Endothelial cell of umbilical vein (primary cell): ENCODE measurements around the gene AGT. TPM values are rescaled to one million over a fixed set of nuclear protein-coding genes. Genes with fewer than 3 reads are reported as not detected.

ENCODE experiments used
- BruUV-seq: library from RNA; stranded (reverse); fragments of 400-500 nt; replicated peaks from 2 replicates; lab custom pipeline; 2021; lab: Mats Ljungman, UMichigan
- CTCF ChIA-PET: fragments of 300-600, 350-600 bp; sonication (Branson Sonifier 250); formaldehyde crosslinking; loops from one replicate; lab custom pipeline; 2021; ENCODE audit warnings: antibody characterized with exemption, inconsistent platforms; lab: Charles Lee
- POLR2A ChIA-PET: fragments of 300-600, 350-600 bp; sonication (Branson Sonifier 250); formaldehyde crosslinking; loops from one replicate; lab custom pipeline; 2021; ENCODE audit warnings: antibody characterized with exemption, inconsistent platforms; lab: Charles Lee
- DNase-seq: peaks from one replicate; pipeline ENCODE4 v3.0.0-alpha.2; 2011; ENCODE audit warnings: low read depth, low spot score
- FAIRE-seq: peaks from 2 replicates; lab custom pipeline; 2011; peaks lifted over from hg19 to GRCh38; lab: Jason Lieb, UNC
- H2AFZ ChIP-seq: 2 replicates; pipeline ENCODE4 v1.6.0; 2012; ENCODE audit warnings: low read depth, low read length, control low read depth, inconsistent platforms
- H3K27ac ChIP-seq: 2 replicates; pipeline ENCODE4 v1.5.1; 2011; ENCODE audit warnings: low read depth, mild to moderate bottlenecking, control low read depth, low read length, moderate library complexity; ENCODE audit not compliant: insufficient read depth
- H3K27me3 ChIP-seq, 2 experiments: 2 replicates each; pipeline versions ENCODE4 v1.6.0 to v1.6.1; 2011; ENCODE audit warnings: low read length in 2 of 2, mixed read lengths in 1 of 2; ENCODE audit not compliant: control insufficient read depth in 2 of 2, insufficient read depth in 2 of 2
- H3K36me3 ChIP-seq, 2 experiments: 2 replicates in 1 of 2; 3 replicates in 1 of 2; pipeline ENCODE4 v1.5.1; 2011; ENCODE audit warnings: low read length in 2 of 2, mild to moderate bottlenecking in 1 of 2, moderate library complexity in 1 of 2; ENCODE audit not compliant: control insufficient read depth in 2 of 2, insufficient read depth in 2 of 2; ENCODE audit errors: extremely low read depth in 1 of 2
- H3K4me1 ChIP-seq: 3 replicates; pipeline ENCODE4 v1.5.1; 2011; ENCODE audit warnings: mild to moderate bottlenecking, low read length; ENCODE audit not compliant: control insufficient read depth, insufficient read depth; ENCODE audit errors: extremely low read depth
- H3K4me2 ChIP-seq: 2 replicates; pipeline ENCODE4 v1.6.1; 2011; ENCODE audit warnings: low read length, control low read depth, mixed read lengths; ENCODE audit not compliant: insufficient read depth
- H3K4me3 ChIP-seq, 3 experiments: fragments of 200-600 bp in 1 of 3; sonication (generic), shearing (Covaris generic) in 1 of 3; replicated peaks in 1 of 3; 2 replicates each; pipeline ENCODE4 v1.5.1; 2011 to 2016; ENCODE audit warnings: control low read depth in 3 of 3, low read length in 3 of 3, mild to moderate bottlenecking in 2 of 3, inconsistent platforms in 1 of 3, low read depth in 1 of 3, moderate library complexity in 1 of 3; ENCODE audit not compliant: insufficient read depth in 1 of 3
- H3K79me2 ChIP-seq: 2 replicates; pipeline ENCODE4 v1.6.0; 2012; ENCODE audit warnings: low read length, inconsistent platforms; ENCODE audit not compliant: control insufficient read depth, insufficient read depth
- H3K9ac ChIP-seq: replicated peaks from 2 replicates; pipeline ENCODE3; 2011; ENCODE audit warnings: low read length, control low read depth; ENCODE audit not compliant: insufficient read depth; ENCODE audit errors: extremely low read depth
- H3K9me1 ChIP-seq: replicated peaks from 3 replicates; pipeline ENCODE4 v1.6.0; 2011; ENCODE audit warnings: mild to moderate bottlenecking, low read length; ENCODE audit not compliant: control insufficient read depth, insufficient read depth; ENCODE audit errors: extremely low read depth
- H3K9me3 ChIP-seq: replicated peaks from 2 replicates; pipeline ENCODE4 v1.5.1; 2012; ENCODE audit warnings: low read length, inconsistent platforms; ENCODE audit not compliant: control insufficient read depth, insufficient read depth
- H4K20me1 ChIP-seq: replicated peaks from 2 replicates; pipeline ENCODE3; 2011; ENCODE audit warnings: mild to moderate bottlenecking, low read length; ENCODE audit not compliant: control insufficient read depth, insufficient read depth; ENCODE audit errors: extremely low read depth
- EZH2 ChIP-seq: IDR thresholded peaks from 2 replicates; pipeline ENCODE4 v1.6.1; 2012; ENCODE audit warnings: borderline replicate concordance, low read depth, mild to moderate bottlenecking, moderate library complexity, low read length, inconsistent platforms; ENCODE audit not compliant: severe bottlenecking
- FOS ChIP-seq: IDR thresholded peaks from 2 replicates; pipeline ENCODE4 v1.6.1; 2011; ENCODE audit warnings: mild to moderate bottlenecking, low read length, moderate library complexity, borderline replicate concordance; ENCODE audit not compliant: insufficient read depth
- GATA2 ChIP-seq: IDR thresholded peaks from 2 replicates; pipeline ENCODE4 v1.7.0; 2011; ENCODE audit warnings: low read depth, mild to moderate bottlenecking, moderate library complexity, mixed read lengths, low read length; ENCODE audit not compliant: insufficient read length, insufficient read depth
- JUN ChIP-seq: IDR thresholded peaks from 2 replicates; pipeline ENCODE4 v1.6.1; 2011; ENCODE audit warnings: borderline replicate concordance, low read depth; ENCODE audit not compliant: insufficient read length, insufficient read depth
- MYC ChIP-seq: IDR thresholded peaks from one replicate; pipeline ENCODE4 v1.6.1; 2011; ENCODE audit warnings: mild to moderate bottlenecking, low read depth, low read length
- POLR2A ChIP-seq: IDR thresholded peaks from 2 replicates; pipeline ENCODE4 v1.6.1; 2012; ENCODE audit warnings: low read depth, mild to moderate bottlenecking, control low read depth, low read length
- POLR2AphosphoS5 ChIP-seq: IDR thresholded peaks from 2 replicates; pipeline ENCODE4 v1.6.1; 2012; ENCODE audit warnings: low read depth, mild to moderate bottlenecking, control low read depth, low read length, moderate library complexity; ENCODE audit not compliant: insufficient read depth
- dilution Hi-C: fragments of 300-500 bp; cut with MboI; formaldehyde crosslinking; loops from one replicate; pipeline ENCODE4 v1.15.0; 2019; ENCODE audit warnings: low sequenced_read_pairs; ENCODE audit not compliant: extremely low pct_ligation_motif_present
- intact Hi-C: fragments of 100-400 bp; cut with micrococcal nuclease; formaldehyde crosslinking; loops from one replicate; pipeline ENCODE4 v1.10.0; 2022
- polyA plus RNA-seq, 4 experiments: library from polyadenylated mRNA; depleted of rRNA in 3 of 4; stranded (reverse) in 3 of 4; unstranded in 1 of 4; fragments of >200 nt; gene quantifications; 2 replicates each; pipeline versions ENCODE4 v1.2.1 to v1.2.3, GENCODE V29; 2011 to 2012; ENCODE audit warnings: missing spikeins in 1 of 4
- total RNA-seq: library from RNA; stranded (reverse); gene quantifications from 2 replicates; pipeline ENCODE4 v1.2.3, GENCODE V29; 2021
- TF ChIP-seq, protein P1 (sequence below): IDR thresholded peaks from 2 replicates; pipeline ENCODE4 v1.6.1; 2011; ENCODE audit not compliant: insufficient read depth, insufficient read length
- TF ChIP-seq, protein P2 (sequence below), 2 donors: IDR thresholded peaks; 1 replicate in 1 of 2; 2 replicates in 1 of 2; pipeline ENCODE4 v1.5.1; 2011; ENCODE audit warnings: low read length in 2 of 2, mild to moderate bottlenecking in 2 of 2, moderate library complexity in 2 of 2, control low read depth in 1 of 2, inconsistent platforms in 1 of 2, low read depth in 1 of 2; ENCODE audit not compliant: insufficient read depth in 1 of 2; ENCODE audit errors: extremely low read depth in 1 of 2

AGT gene
- total and polyA plus RNA-seq, 2 donors (not counting 3 experiments of a cell fraction or from before 2014, with no cell fraction given): not detected

DNA sequence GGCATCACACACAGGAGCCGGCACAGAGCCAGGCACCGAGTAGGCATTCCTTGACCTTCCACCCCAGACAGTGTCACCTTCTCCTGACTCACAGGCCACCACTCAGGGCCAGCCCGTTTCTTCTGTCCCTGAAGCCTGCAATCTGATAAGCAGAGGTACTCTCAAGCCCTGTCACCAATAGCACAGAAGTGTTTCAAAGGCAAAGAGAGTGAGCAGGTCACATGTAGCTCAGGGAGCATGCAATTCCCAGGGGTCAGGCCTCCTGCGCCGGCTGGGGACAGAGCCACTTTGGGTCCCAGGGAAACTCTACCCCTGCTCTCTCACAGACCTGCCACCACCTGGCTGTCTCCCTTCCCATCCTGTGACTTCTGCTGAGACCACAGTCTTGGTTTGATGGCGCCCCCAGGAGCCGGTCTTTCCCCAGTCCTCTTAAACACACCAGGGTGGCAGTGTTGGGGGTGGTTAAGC is 46.5 kb upstream of the AGT start:
- POLR2A ChIA-PET: no interaction called here
- H3K9ac ChIP-seq: no peak overlapping the region
- no peak overlapping the region for H3K4me3 ChIP-seq
- H3K27ac ChIP-seq: no peak overlapping the region
- H3K9me1 ChIP-seq: no peaks in the 10 kb centered on the region
- H3K4me2 ChIP-seq: no peak overlapping the region
- no peak for TF ChIP-seq MYC
- no peak for TF ChIP-seq EZH2
- no peak for TF ChIP-seq POLR2AphosphoS5
- TF ChIP-seq GATA2: no peak
- no peak for TF ChIP-seq FOS
- TF ChIP-seq POLR2A: no peak
- TF ChIP-seq JUN: no peak
- TF ChIP-seq, protein P1, sequence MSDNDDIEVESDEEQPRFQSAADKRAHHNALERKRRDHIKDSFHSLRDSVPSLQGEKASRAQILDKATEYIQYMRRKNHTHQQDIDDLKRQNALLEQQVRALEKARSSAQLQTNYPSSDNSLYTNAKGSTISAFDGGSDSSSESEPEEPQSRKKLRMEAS: no peak
- TF ChIP-seq, protein P2, sequence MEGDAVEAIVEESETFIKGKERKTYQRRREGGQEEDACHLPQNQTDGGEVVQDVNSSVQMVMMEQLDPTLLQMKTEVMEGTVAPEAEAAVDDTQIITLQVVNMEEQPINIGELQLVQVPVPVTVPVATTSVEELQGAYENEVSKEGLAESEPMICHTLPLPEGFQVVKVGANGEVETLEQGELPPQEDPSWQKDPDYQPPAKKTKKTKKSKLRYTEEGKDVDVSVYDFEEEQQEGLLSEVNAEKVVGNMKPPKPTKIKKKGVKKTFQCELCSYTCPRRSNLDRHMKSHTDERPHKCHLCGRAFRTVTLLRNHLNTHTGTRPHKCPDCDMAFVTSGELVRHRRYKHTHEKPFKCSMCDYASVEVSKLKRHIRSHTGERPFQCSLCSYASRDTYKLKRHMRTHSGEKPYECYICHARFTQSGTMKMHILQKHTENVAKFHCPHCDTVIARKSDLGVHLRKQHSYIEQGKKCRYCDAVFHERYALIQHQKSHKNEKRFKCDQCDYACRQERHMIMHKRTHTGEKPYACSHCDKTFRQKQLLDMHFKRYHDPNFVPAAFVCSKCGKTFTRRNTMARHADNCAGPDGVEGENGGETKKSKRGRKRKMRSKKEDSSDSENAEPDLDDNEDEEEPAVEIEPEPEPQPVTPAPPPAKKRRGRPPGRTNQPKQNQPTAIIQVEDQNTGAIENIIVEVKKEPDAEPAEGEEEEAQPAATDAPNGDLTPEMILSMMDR (IDR thresholded peaks at IDR 0.05; ENCODE audit: extremely low read depth in 1 of 2, insufficient read depth in 1 of 2, low read depth in 1 of 2, low read length in 2 of 2): no peak
- FAIRE-seq: no peak
- DNase-seq: no peak
- CTCF ChIA-PET: interaction anchor here (0.7 kb wide), 1 partner anchor 19 kb away, joined by 3 read pairs; no protein-coding TSS in a partner anchor
- no TSS peak for BruUV-seq
- H3K36me3 ChIP-seq: no peaks in the 10 kb centered on the region
- no peaks in the 10 kb centered on the region for H4K20me1 ChIP-seq
- H3K27me3 ChIP-seq: no peaks in the 10 kb centered on the region
- H3K4me1 ChIP-seq: no peaks in the 10 kb centered on the region
- intact Hi-C loops: no loop called here
- H2AFZ ChIP-seq: no peak overlapping the region
- H3K9me3 ChIP-seq: no peaks in the 10 kb centered on the region
- no peaks in the 10 kb centered on the region for H3K79me2 ChIP-seq
- dilution Hi-C loops: no loop called here
